Measurements from ENCODE around the gene SELENOP. TPM values are rescaled to one million over a fixed set of nuclear protein-coding genes. Genes with fewer than 3 reads are reported as not detected.

Gene SELENOP
- total and polyA plus RNA-seq, 9 of the 15 experiments (the other 6 are each of a cell fraction or from before 2014, with no cell fraction given) = 3.2 to 6.3 (median 4.5) TPM

GRCh38 chr5:42772265-42772993 lies 39.3 kb downstream of the SELENOP start:
- H3K9me3 ChIP-seq (replicated peaks; ENCODE audit: control insufficient read depth, insufficient read depth, low read depth, low read length) = no peaks in the 10 kb centered on the region
- no peaks in the 10 kb centered on the region for H3K4me1 ChIP-seq (replicated peaks in 1 of 2; ENCODE audit: control insufficient read depth in 2 of 2, insufficient read depth in 2 of 2, low read length in 2 of 2)
- no peak overlapping the region for H3K9ac ChIP-seq (ENCODE audit: insufficient read depth in 1 of 2, low read depth in 2 of 2, low read length in 2 of 2)
- TF ChIP-seq ZNF316 (IDR thresholded peaks at IDR 0.05) (peak; percentile 61), MXD1 (CRISPR knock-in tag; IDR thresholded peaks at IDR 0.05; ENCODE audit: borderline replicate concordance, poor library complexity, severe bottlenecking) (no peak), GMEB1 (CRISPR knock-in tag; IDR thresholded peaks at IDR 0.05) (no peak), SAFB2 (IDR thresholded peaks at IDR 0.05; ENCODE audit: borderline replicate concordance, low read depth, low read length, severe bottlenecking) (no peak), CBFA2T2 (conservative IDR thresholded peaks at IDR 0.05) (no peak), MAFG (tag; conservative IDR thresholded peaks at IDR 0.05) (peak; percentile 59), ZNF408 (CRISPR knock-in tag; IDR thresholded peaks at IDR 0.05; ENCODE audit: low read depth) (no peak), MLX (CRISPR knock-in tag; conservative IDR thresholded peaks at IDR 0.05) (no peak), ATF3 (IDR thresholded peaks at IDR 0.05) (0 out of 2 replicates have a peak, but pooled peaks have one; percentile 28), ATF3 (CRISPR knock-in tag; conservative IDR thresholded peaks at IDR 0.05) (no peak), C11orf30 (IDR thresholded peaks at IDR 0.05; ENCODE audit: low read depth) (peak; percentile 24; the same call in 1 of the 2 replicates), ZNF217 (CRISPR knock-in tag; IDR thresholded peaks at IDR 0.05) (no peak)
- intact Hi-C loops (cut with micrococcal nuclease) (no loop called here), in situ Hi-C loops (cut with MboI) (loop anchor here (25.0 kb wide), 1 partner anchor 910 kb away; the partner anchor contains the start of gene OXCT1)
- 43% methylated on average over 13 of the region's 13 CpGs for WGBS (ENCODE audit: insufficient coverage, low coverage, missing lambda C conversion rate)
- H3K9me1 ChIP-seq (ENCODE audit: control insufficient read depth, insufficient read depth, low read length) = no peaks in the 10 kb centered on the region
- no peaks in the 10 kb centered on the region for H3K27me3 ChIP-seq (ENCODE audit: control insufficient read depth in 2 of 2, insufficient read depth in 2 of 2, low read length in 2 of 2)
- H2AFZ ChIP-seq (ENCODE audit: low read depth, low read length) = no peak overlapping the region
- CTCF ChIA-PET (ENCODE audit: low intra/inter-chr PET ratio) = no interaction called here
- no peak overlapping the region for H3K4me3 ChIP-seq
- ATAC-seq (no peak), DNase-seq (ENCODE audit: extremely low read depth in 1 of 4, low spot score in 3 of 4) (no peak), FAIRE-seq (no peak)
- no peaks in the 10 kb centered on the region for H4K20me1 ChIP-seq (replicated peaks; ENCODE audit: control insufficient read depth, insufficient read depth, low read length)
- no TSS peak for BruUV-seq (replicated peaks)
- no peaks in the 10 kb centered on the region for H3K79me2 ChIP-seq (ENCODE audit: control insufficient read depth, insufficient read depth, low read length)
- H3K4me2 ChIP-seq (ENCODE audit: insufficient read depth, low read length) = no peak overlapping the region
- POLR2A ChIA-PET = no interaction called here
- H3K27ac ChIP-seq (ENCODE audit: extremely low read depth, low read depth, low read length) = no peak overlapping the region
- H3K36me3 ChIP-seq (ENCODE audit: control insufficient read depth, insufficient read depth, low read length) = no peaks in the 10 kb centered on the region

Data from K562 (cell line).